Calu3 (cell line): ENCODE data around the gene SEC14L5. TPM values are rescaled to one million over a fixed set of nuclear protein-coding genes. Genes with fewer than 3 reads are reported as not detected.
A peak's percentile ranks its signal among the peaks of the same experiment; 100 is the strongest.

Source experiments
- BruUV-seq: library from RNA; stranded (reverse); fragments of 400-500 nt; replicated peaks from 2 replicates; lab custom pipeline; 2021; lab: Mats Ljungman, UMichigan
- CTCF ChIA-PET: fragments of 300-600 bp; sonication (Branson Sonifier 250); formaldehyde crosslinking; loops from one replicate; lab custom pipeline; 2022; ENCODE audit warnings: antibody characterized with exemption; lab: Charles Lee
- DNase-seq: peaks from one replicate; pipeline ENCODE4 v3.0.0; 2022
- H3K27ac Mint-ChIP-seq: one replicate; pipeline ENCODE4 v1.8.0; 2022; ENCODE audit warnings: mixed read lengths; ENCODE audit not compliant: unreplicated experiment
- H3K27me3 Mint-ChIP-seq: one replicate; pipeline ENCODE4 v1.8.0; 2022; ENCODE audit warnings: mixed read lengths; ENCODE audit not compliant: unreplicated experiment
- H3K36me3 Mint-ChIP-seq: one replicate; pipeline ENCODE4 v1.8.0; 2022; ENCODE audit warnings: mild to moderate bottlenecking, moderate library complexity, mixed read lengths; ENCODE audit not compliant: insufficient read depth, unreplicated experiment
- H3K4me1 Mint-ChIP-seq: one replicate; pipeline ENCODE4 v1.8.0; 2022; ENCODE audit warnings: mild to moderate bottlenecking, low read depth, mixed read lengths; ENCODE audit not compliant: unreplicated experiment
- H3K4me3 Mint-ChIP-seq: one replicate; pipeline ENCODE4 v1.8.0; 2022; ENCODE audit warnings: mild to moderate bottlenecking, low read depth, moderate library complexity, mixed read lengths; ENCODE audit not compliant: unreplicated experiment
- H3K9me3 Mint-ChIP-seq: one replicate; pipeline ENCODE4 v1.8.0; 2022; ENCODE audit warnings: low read depth, mixed read lengths; ENCODE audit not compliant: unreplicated experiment
- intact Hi-C: fragments of 100-400 bp; cut with micrococcal nuclease; formaldehyde crosslinking; loops from one replicate; pipeline ENCODE4 v1.10.0; 2022; ENCODE audit not compliant: unreplicated experiment
- total RNA-seq: library from RNA; stranded (reverse); gene quantifications from 2 replicates; pipeline ENCODE4 v1.2.3, GENCODE V29; 2022
- TF ChIP-seq, protein P1 (sequence below): fragments of 200-600 bp; IDR thresholded peaks from one replicate; pipeline ENCODE4 v1.8.0; 2022; ENCODE audit warnings: antibody characterized with exemption; ENCODE audit not compliant: unreplicated experiment

SEC14L5 gene
- total RNA-seq, 1 experiment from 2014 or later, result 0.52 TPM

DNA sequence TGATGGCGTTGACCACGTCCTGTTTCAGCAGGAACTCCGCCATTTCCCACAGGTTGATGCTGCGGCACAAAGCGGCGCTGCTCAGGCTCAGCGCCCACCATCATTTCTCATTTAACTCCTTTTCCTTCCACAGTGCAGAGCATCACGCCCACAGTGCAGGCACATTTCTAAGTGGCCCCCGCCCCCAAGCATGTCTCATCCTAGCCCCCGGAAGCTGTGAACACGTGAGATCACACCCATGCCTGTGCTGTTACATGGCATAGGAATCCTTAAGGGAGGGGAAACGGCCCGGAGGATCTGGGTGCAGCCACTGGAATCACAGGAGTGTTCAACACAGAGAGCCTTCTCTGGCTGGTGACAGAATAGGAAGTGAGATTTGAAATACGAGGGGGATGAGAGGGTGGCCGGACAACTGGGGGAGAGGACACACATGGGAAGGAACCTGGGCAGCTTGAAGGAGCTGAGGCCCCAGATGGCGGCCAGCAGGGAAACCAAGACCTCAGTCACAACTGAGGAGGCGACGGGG, 70.9 kb downstream of the SEC14L5 start:
- CTCF ChIA-PET, result no interaction called here
- Mint-ChIP-seq H3K9me3 (no peaks in the 10 kb centered on the region), H3K36me3 (peaks cover 16% of the 10 kb centered on the region), H3K4me3 (no peak overlapping the region), H3K27me3 (no peaks in the 10 kb centered on the region), H3K27ac (no peak overlapping the region), H3K4me1 (peaks cover 10% of the 10 kb centered on the region)
- DNase-seq, result no peak
- no TSS peak for BruUV-seq
- intact Hi-C loops, result loop anchor here (10.0 kb wide), 2 partner anchors 314 to 514 kb away; no protein-coding TSS in a partner anchor
- TF ChIP-seq, protein P1, sequence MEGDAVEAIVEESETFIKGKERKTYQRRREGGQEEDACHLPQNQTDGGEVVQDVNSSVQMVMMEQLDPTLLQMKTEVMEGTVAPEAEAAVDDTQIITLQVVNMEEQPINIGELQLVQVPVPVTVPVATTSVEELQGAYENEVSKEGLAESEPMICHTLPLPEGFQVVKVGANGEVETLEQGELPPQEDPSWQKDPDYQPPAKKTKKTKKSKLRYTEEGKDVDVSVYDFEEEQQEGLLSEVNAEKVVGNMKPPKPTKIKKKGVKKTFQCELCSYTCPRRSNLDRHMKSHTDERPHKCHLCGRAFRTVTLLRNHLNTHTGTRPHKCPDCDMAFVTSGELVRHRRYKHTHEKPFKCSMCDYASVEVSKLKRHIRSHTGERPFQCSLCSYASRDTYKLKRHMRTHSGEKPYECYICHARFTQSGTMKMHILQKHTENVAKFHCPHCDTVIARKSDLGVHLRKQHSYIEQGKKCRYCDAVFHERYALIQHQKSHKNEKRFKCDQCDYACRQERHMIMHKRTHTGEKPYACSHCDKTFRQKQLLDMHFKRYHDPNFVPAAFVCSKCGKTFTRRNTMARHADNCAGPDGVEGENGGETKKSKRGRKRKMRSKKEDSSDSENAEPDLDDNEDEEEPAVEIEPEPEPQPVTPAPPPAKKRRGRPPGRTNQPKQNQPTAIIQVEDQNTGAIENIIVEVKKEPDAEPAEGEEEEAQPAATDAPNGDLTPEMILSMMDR, result no peak

DNA sequence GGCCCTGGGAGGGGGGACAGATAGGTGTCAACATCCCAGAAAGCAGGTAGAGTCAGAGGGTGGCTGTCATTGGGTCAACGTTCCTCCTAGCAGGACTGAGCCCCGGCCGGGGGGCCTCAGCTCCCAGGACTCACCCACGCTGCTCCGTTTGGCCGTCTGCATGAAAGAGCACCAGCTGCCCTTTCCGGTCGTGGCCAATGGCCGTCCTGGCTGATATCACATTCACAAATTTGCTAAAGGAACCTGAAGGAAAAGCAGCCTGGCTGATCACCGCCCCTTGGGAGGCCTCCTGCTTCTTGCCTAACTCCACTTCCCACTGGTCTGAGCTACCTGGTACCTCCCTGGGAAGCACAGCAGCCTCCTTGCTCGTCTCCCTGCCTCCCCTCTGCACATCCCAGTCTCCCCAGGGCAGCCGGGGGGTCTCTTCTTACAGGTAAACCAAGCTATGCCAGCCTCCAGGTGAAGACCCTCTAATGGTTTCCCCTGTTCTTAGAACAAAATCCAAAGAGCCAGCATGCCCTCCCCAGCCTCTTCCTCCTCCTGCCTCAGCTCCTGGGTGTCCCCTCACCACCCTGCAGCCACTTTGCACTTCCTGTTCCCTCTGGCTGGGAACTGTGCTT, 72.2 kb downstream of the SEC14L5 start:
- intact Hi-C loops, result no loop called here
- BruUV-seq, result no TSS peak
- CTCF ChIA-PET, result interaction anchor here (0.7 kb wide), 1 partner anchor 359 kb away, joined by 4 read pairs; no protein-coding TSS in a partner anchor
- H3K27me3 Mint-ChIP-seq, result peaks cover 8% of the 10 kb centered on the region
- peaks cover 21% of the 10 kb centered on the region for H3K36me3 Mint-ChIP-seq
- H3K9me3 Mint-ChIP-seq, result no peaks in the 10 kb centered on the region
- no peak for DNase-seq
- no peak overlapping the region for H3K4me3 Mint-ChIP-seq
- peaks cover 22% of the 10 kb centered on the region for H3K4me1 Mint-ChIP-seq
- TF ChIP-seq, protein P1, result no peak
- no peak overlapping the region for H3K27ac Mint-ChIP-seq

DNA sequence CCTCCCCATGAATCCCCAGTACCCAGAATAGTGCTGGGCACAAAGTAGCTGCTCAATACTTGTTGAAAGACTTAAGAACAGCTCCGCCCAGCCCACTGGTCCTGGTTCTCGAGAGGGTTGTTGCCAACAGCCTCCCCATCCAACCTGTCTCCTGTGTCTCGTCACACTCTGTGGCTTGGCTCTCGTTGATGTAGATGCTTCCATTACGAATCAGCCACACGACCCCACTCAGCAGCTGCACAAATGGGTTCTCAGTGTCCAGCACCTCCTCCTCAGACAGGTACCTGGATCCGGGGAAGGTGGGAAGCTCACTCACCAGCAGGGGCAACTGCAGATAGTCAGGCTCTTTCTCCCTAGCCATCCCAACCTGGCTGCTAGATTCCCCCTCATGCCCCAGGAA, 73.5 kb downstream of the SEC14L5 start:
- CTCF ChIA-PET, result no interaction called here
- no peaks in the 10 kb centered on the region for H3K9me3 Mint-ChIP-seq
- peaks cover 20% of the 10 kb centered on the region for H3K27me3 Mint-ChIP-seq
- no TSS peak for BruUV-seq
- peaks cover 21% of the 10 kb centered on the region for H3K36me3 Mint-ChIP-seq
- no peak overlapping the region for H3K27ac Mint-ChIP-seq
- TF ChIP-seq, protein P1, result no peak
- intact Hi-C loops, result no loop called here
- H3K4me3 Mint-ChIP-seq, result no peak overlapping the region
- peaks cover 25% of the 10 kb centered on the region for H3K4me1 Mint-ChIP-seq
- no peak for DNase-seq

DNA sequence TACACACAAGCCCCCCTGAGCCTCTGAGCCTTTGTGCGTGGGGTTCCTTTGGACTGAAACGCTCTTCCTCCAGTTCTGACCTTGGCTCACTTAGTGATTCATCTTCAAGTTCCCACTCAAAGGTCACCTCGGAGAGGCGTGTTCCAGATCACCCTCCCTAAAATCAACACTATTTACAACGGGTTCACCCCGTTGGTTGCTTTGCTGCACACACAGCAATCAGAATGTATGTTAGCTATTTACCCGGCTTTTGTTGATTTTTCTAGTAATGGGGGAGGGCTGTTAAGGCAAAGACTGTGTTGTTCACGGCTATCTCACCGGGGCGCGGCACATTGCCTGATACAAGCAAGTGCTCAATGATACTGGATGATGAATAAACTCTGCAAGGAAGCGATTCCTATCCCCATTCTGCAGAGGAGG, 74.6 kb downstream of the SEC14L5 start:
- intact Hi-C loops, result loop anchor here (2.0 kb wide), 1 partner anchor 74 kb away; the partner anchor contains the start of gene SEC14L5
- BruUV-seq, result TSS peak; percentile 68
- peaks cover 30% of the 10 kb centered on the region for H3K27me3 Mint-ChIP-seq
- TF ChIP-seq, protein P1, result no peak
- no peak overlapping the region for H3K27ac Mint-ChIP-seq
- DNase-seq, result no peak
- H3K36me3 Mint-ChIP-seq, result peaks cover 21% of the 10 kb centered on the region
- H3K4me3 Mint-ChIP-seq, result peak overlapping the region; percentile 76
- peaks cover 25% of the 10 kb centered on the region for H3K4me1 Mint-ChIP-seq
- CTCF ChIA-PET, result interaction anchor here (0.6 kb wide), 1 partner anchor 62 kb away, joined by 5 read pairs; no protein-coding TSS in a partner anchor
- H3K9me3 Mint-ChIP-seq, result no peaks in the 10 kb centered on the region
